ENCODE measurements around the gene CACNA1C.

CACNA1C gene

GRCh38 chr12:2550561-2551411 is 498.0 kb downstream of the CACNA1C start:
- no peak for DNase-seq
- Histone ChIP-seq H3K4me1 (no peaks in the 10 kb centered on the region), H3K36me3 (no peaks in the 10 kb centered on the region), H3K4me3 (ENCODE audit: low read depth, low read length) (no peak overlapping the region), H3K9me3 (no peaks in the 10 kb centered on the region), H3K27me3 (peaks cover 3% of the 10 kb centered on the region; the same call in 1 of the 2 replicates)
- no peak for TF ChIP-seq CTCF (IDR thresholded peaks at IDR 0.05; ENCODE audit: low read depth, low read length)

GRCh38 chr12:2551412-2551900 is 498.7 kb downstream of the CACNA1C start:
- DNase-seq = no peak
- no peak overlapping the region for H3K4me3 ChIP-seq (ENCODE audit: low read depth, low read length)
- H3K9me3 ChIP-seq = no peaks in the 10 kb centered on the region
- no peaks in the 10 kb centered on the region for H3K36me3 ChIP-seq
- H3K27me3 ChIP-seq = peaks cover 3% of the 10 kb centered on the region; the same call in 1 of the 2 replicates
- TF ChIP-seq CTCF (IDR thresholded peaks at IDR 0.05; ENCODE audit: low read depth, low read length) = no peak
- H3K4me1 ChIP-seq = no peaks in the 10 kb centered on the region

- peaks cover 3% of the 10 kb centered on the region; the same call in 1 of the 2 replicates for H3K27me3 ChIP-seq
- H3K4me3 ChIP-seq (ENCODE audit: low read depth, low read length) = no peak overlapping the region
- TF ChIP-seq CTCF (IDR thresholded peaks at IDR 0.05; ENCODE audit: low read depth, low read length) = no peak
- H3K4me1 ChIP-seq = no peaks in the 10 kb centered on the region
- H3K36me3 ChIP-seq = no peaks in the 10 kb centered on the region
- DNase-seq = no peak
- H3K9me3 ChIP-seq = no peaks in the 10 kb centered on the region
Observed at GRCh38 chr12:2552000-2552756, 499.4 kb downstream of the CACNA1C start.

- no peak for TF ChIP-seq CTCF (IDR thresholded peaks at IDR 0.05; ENCODE audit: low read depth, low read length)
- Histone ChIP-seq H3K27me3 (peaks cover 3% of the 10 kb centered on the region; the same call in 1 of the 2 replicates), H3K36me3 (no peaks in the 10 kb centered on the region), H3K4me3 (ENCODE audit: low read depth, low read length) (no peak overlapping the region), H3K9me3 (no peaks in the 10 kb centered on the region), H3K4me1 (no peaks in the 10 kb centered on the region)
- no peak for DNase-seq
Observed at GRCh38 chr12:2553388-2554126, 500.8 kb downstream of the CACNA1C start.

GRCh38 chr12:2555487-2556082 is 502.8 kb downstream of the CACNA1C start:
- no peaks in the 10 kb centered on the region for H3K4me1 ChIP-seq
- no peaks in the 10 kb centered on the region for H3K36me3 ChIP-seq
- H3K9me3 ChIP-seq = no peaks in the 10 kb centered on the region
- H3K27me3 ChIP-seq = peaks cover 3% of the 10 kb centered on the region; the same call in 1 of the 2 replicates
- TF ChIP-seq CTCF (IDR thresholded peaks at IDR 0.05; ENCODE audit: low read depth, low read length) = no peak
- no peak for DNase-seq
- H3K4me3 ChIP-seq (ENCODE audit: low read depth, low read length) = no peak overlapping the region
